22Rv1 (cell line): ENCODE results near the gene CHD1.

Source experiments
- H3K27ac ChIP-seq: fragments of 450-650 bp; 2 replicates; pipeline ENCODE4 v1.5.1; 2017
- ZFX ChIP-seq: fragments of 450-650 bp; IDR thresholded peaks from 2 replicates; pipeline ENCODE4 v1.6.1; 2017; ENCODE audit warnings: antibody characterized with exemption, borderline replicate concordance
- TF ChIP-seq, protein P1 (sequence below): fragments of 450-650 bp; IDR thresholded peaks from 2 replicates; pipeline ENCODE4 v1.5.1; 2017; ENCODE audit warnings: mild to moderate bottlenecking

The CHD1 gene

DNA sequence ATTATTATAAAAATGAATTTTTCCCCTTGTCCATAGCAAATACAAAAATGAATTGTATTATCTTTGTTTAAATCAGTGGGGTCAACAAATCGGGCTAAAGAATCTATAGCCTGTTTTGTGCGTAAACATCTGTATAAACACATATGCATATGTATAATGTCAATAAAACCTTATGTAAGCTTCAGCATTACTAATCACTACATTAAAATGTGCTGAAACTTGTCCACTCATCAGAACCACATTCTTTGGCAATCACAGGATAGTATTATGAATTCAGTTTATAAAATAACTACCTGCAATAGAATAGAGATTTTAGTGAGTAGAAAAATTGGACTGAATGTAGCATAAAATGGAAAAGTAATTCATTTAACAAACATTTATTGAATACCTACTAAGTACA lies 124.7 kb downstream of the CHD1 start:
- TF ChIP-seq, protein P1, sequence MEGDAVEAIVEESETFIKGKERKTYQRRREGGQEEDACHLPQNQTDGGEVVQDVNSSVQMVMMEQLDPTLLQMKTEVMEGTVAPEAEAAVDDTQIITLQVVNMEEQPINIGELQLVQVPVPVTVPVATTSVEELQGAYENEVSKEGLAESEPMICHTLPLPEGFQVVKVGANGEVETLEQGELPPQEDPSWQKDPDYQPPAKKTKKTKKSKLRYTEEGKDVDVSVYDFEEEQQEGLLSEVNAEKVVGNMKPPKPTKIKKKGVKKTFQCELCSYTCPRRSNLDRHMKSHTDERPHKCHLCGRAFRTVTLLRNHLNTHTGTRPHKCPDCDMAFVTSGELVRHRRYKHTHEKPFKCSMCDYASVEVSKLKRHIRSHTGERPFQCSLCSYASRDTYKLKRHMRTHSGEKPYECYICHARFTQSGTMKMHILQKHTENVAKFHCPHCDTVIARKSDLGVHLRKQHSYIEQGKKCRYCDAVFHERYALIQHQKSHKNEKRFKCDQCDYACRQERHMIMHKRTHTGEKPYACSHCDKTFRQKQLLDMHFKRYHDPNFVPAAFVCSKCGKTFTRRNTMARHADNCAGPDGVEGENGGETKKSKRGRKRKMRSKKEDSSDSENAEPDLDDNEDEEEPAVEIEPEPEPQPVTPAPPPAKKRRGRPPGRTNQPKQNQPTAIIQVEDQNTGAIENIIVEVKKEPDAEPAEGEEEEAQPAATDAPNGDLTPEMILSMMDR, result no peak
- no peak for TF ChIP-seq ZFX
- no peak overlapping the region for H3K27ac ChIP-seq
